Astrocyte (in vitro differentiated cells and primary cell): ENCODE results near the gene RASAL1. TPM values are rescaled to one million over a fixed set of nuclear protein-coding genes. Genes with fewer than 3 reads are reported as not detected.

Source experiments
- DNase-seq: peaks from one replicate; pipeline ENCODE4 v3.0.0-alpha.2; 2010; ENCODE audit warnings: low read depth
- FAIRE-seq: peaks from 2 replicates; lab custom pipeline; 2011; peaks lifted over from hg19 to GRCh38; lab: Jason Lieb, UNC
- H2AFZ ChIP-seq: 2 replicates; pipeline ENCODE4 v1.6.0; 2012; ENCODE audit warnings: low read depth, low read length, inconsistent platforms
- H3K27ac ChIP-seq: 2 replicates; pipeline ENCODE4 v1.5.1; 2011; ENCODE audit warnings: low read depth, low read length, inconsistent platforms
- H3K27me3 ChIP-seq: 2 replicates; pipeline ENCODE4 v1.6.0; 2011; ENCODE audit warnings: low read length, inconsistent platforms; ENCODE audit not compliant: insufficient read depth
- H3K36me3 ChIP-seq: 2 replicates; pipeline ENCODE4 v1.5.1; 2011; ENCODE audit warnings: low read length, inconsistent platforms; ENCODE audit not compliant: insufficient read depth
- H3K4me1 ChIP-seq: 2 replicates; pipeline ENCODE4 v1.5.1; 2011; ENCODE audit warnings: low read length, inconsistent platforms; ENCODE audit not compliant: insufficient read depth
- H3K4me2 ChIP-seq: 2 replicates; pipeline ENCODE4 v1.6.0; 2012; ENCODE audit warnings: low read length, inconsistent platforms
- H3K4me3 ChIP-seq: 2 replicates; pipeline ENCODE4 v1.5.1; 2011; ENCODE audit warnings: low read depth, mild to moderate bottlenecking, low read length, inconsistent platforms; ENCODE audit not compliant: insufficient read depth
- H3K79me2 ChIP-seq: 2 replicates; pipeline ENCODE4 v1.6.0; 2012; ENCODE audit warnings: mild to moderate bottlenecking, low read length, inconsistent platforms; ENCODE audit not compliant: insufficient read depth
- H3K9ac ChIP-seq: 2 replicates; pipeline ENCODE4 v1.6.0; 2012; ENCODE audit warnings: mild to moderate bottlenecking, low read length, inconsistent platforms
- H3K9me3 ChIP-seq: 2 replicates; pipeline ENCODE4 v1.5.1; 2012; ENCODE audit warnings: low read depth, mild to moderate bottlenecking, low read length, inconsistent platforms; ENCODE audit not compliant: insufficient read depth
- H4K20me1 ChIP-seq: 2 replicates; pipeline ENCODE4 v1.6.0; 2012; ENCODE audit warnings: low read length, inconsistent platforms; ENCODE audit not compliant: insufficient read depth
- H3K27ac Mint-ChIP-seq: one replicate; pipeline ENCODE4 v1.8.0; 2021; ENCODE audit warnings: mild to moderate bottlenecking, mixed read lengths; ENCODE audit not compliant: unreplicated experiment
- H3K27me3 Mint-ChIP-seq: one replicate; pipeline ENCODE4 v1.8.0; 2021; ENCODE audit warnings: low read depth, mixed read lengths; ENCODE audit not compliant: unreplicated experiment
- H3K36me3 Mint-ChIP-seq: one replicate; pipeline ENCODE4 v1.8.0; 2021; ENCODE audit warnings: low read depth, mixed read lengths; ENCODE audit not compliant: unreplicated experiment
- H3K4me1 Mint-ChIP-seq: one replicate; pipeline ENCODE4 v1.8.0; 2021; ENCODE audit warnings: low read depth, mixed read lengths; ENCODE audit not compliant: unreplicated experiment
- H3K4me3 Mint-ChIP-seq: one replicate; pipeline ENCODE4 v1.8.0; 2021; ENCODE audit warnings: mild to moderate bottlenecking, moderate library complexity, mixed read lengths; ENCODE audit not compliant: unreplicated experiment
- H3K9me3 Mint-ChIP-seq: one replicate; pipeline ENCODE4 v1.8.0; 2021; ENCODE audit warnings: mild to moderate bottlenecking, mixed read lengths; ENCODE audit not compliant: unreplicated experiment
- CTCF ChIP-seq: IDR thresholded peaks from 2 replicates; pipeline ENCODE4 v1.5.1; 2011; ENCODE audit warnings: low read depth, mild to moderate bottlenecking, inconsistent platforms, low read length, moderate library complexity; ENCODE audit not compliant: insufficient read depth
- EZH2 ChIP-seq: IDR thresholded peaks from 2 replicates; pipeline ENCODE4 v1.6.1; 2012; ENCODE audit warnings: mild to moderate bottlenecking, low read length, inconsistent platforms; ENCODE audit not compliant: insufficient read depth
- total RNA-seq: library from RNA; stranded (reverse); gene quantifications from 2 replicates; pipeline ENCODE4 v1.2.1, GENCODE V29; 2021

Gene RASAL1
- total RNA-seq, 1 donor from 2014 or later, result 0.48 TPM

DNA sequence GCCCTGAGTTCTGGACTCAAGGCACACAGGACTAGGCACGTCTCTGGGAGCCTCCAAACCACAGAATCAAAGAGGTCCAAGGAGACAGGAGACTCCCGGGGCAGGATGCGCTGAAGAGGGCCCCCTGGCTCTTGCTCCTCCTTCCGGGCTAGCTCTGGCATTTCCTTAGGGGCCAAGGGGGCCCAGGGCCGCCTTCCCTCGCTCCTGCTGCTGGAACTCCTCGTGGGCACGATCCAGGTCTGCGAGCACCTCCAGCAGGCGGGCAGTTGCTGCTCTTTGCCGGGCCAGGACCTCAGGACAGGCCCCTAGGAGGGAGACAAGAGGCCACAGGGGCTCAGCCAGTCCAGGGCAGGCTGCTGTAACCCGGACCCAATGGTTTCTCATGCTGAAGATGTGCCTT is 35.8 kb downstream of the RASAL1 start:
- H3K27ac ChIP-seq, result no peak overlapping the region
- no peak overlapping the region for H3K27ac Mint-ChIP-seq
- no peak overlapping the region for H2AFZ ChIP-seq
- no peaks in the 10 kb centered on the region for H3K9me3 Mint-ChIP-seq
- no peak overlapping the region for H3K4me3 Mint-ChIP-seq
- FAIRE-seq (no peak), DNase-seq (no peak)
- no peak overlapping the region for H3K4me2 ChIP-seq
- peaks cover 2% of the 10 kb centered on the region for H3K4me1 Mint-ChIP-seq
- H3K79me2 ChIP-seq, result no peaks in the 10 kb centered on the region
- H3K9ac ChIP-seq, result no peak overlapping the region
- H3K27me3 Mint-ChIP-seq, result peaks cover 45% of the 10 kb centered on the region
- no peaks in the 10 kb centered on the region for H3K27me3 ChIP-seq
- H3K36me3 ChIP-seq, result no peaks in the 10 kb centered on the region
- H3K9me3 ChIP-seq, result no peaks in the 10 kb centered on the region
- no peak overlapping the region for H3K4me3 ChIP-seq
- no peaks in the 10 kb centered on the region for H4K20me1 ChIP-seq
- TF ChIP-seq EZH2 (no peak), CTCF (no peak)
- H3K4me1 ChIP-seq, result peaks cover 5% of the 10 kb centered on the region
- peaks cover 5% of the 10 kb centered on the region for H3K36me3 Mint-ChIP-seq

- Histone ChIP-seq H3K4me3 (no peak overlapping the region), H3K27me3 (no peaks in the 10 kb centered on the region), H3K9me3 (no peaks in the 10 kb centered on the region), H4K20me1 (no peaks in the 10 kb centered on the region), H3K36me3 (no peaks in the 10 kb centered on the region), H3K4me2 (no peak overlapping the region), H3K9ac (no peak overlapping the region), H3K79me2 (no peaks in the 10 kb centered on the region), H3K4me1 (peaks cover 5% of the 10 kb centered on the region), H2AFZ (no peak overlapping the region), H3K27ac (no peak overlapping the region)
- FAIRE-seq (no peak), DNase-seq (no peak)
- H3K27me3 Mint-ChIP-seq, result peaks cover 41% of the 10 kb centered on the region
- no peaks in the 10 kb centered on the region for H3K9me3 Mint-ChIP-seq
- no peak overlapping the region for H3K27ac Mint-ChIP-seq
- H3K4me3 Mint-ChIP-seq, result no peak overlapping the region
- TF ChIP-seq CTCF (no peak), EZH2 (no peak)
- H3K36me3 Mint-ChIP-seq, result peaks cover 5% of the 10 kb centered on the region
- peaks cover 2% of the 10 kb centered on the region for H3K4me1 Mint-ChIP-seq
These were observed 36.2 kb downstream of the RASAL1 start for GRCh38 chr12:113099364-113099763.

DNA sequence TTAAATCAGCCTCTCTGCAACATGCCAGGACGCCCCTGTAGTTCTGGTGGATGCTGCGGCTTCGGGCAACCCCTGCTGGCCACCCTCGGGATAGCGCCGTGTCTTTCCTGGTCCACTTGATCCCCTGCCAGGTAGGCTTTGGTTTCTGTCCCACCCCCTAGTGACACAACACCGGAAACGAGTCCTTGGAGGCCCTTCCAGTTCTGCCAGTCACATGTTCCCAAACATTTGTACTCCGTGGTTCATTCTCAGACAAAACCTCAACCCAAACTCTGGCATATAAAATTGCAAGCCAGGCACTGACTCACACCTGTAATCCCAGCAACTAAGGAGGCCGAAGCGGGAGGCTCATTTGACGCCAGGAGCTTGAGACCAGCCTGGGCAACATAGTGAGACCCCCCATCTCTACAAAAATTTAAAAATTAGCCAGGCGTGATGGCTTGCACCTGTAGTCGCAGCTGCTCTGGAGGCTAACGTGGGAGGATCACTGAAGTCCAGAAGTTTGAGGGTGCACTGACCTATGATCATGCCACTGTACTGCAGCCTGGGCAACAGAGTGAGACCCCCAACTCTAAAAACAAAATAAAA is 37.0 kb downstream of the RASAL1 start:
- no peak for FAIRE-seq
- H3K27me3 ChIP-seq, result no peaks in the 10 kb centered on the region
- Mint-ChIP-seq H3K4me1 (peaks cover 2% of the 10 kb centered on the region), H3K27me3 (peaks cover 44% of the 10 kb centered on the region), H3K27ac (no peak overlapping the region), H3K36me3 (peaks cover 5% of the 10 kb centered on the region), H3K4me3 (no peak overlapping the region), H3K9me3 (no peaks in the 10 kb centered on the region)
- no peak for TF ChIP-seq EZH2
- peak; percentile 81 for TF ChIP-seq CTCF
- H3K4me1 ChIP-seq, result peaks cover 5% of the 10 kb centered on the region
- no peak overlapping the region for H3K27ac ChIP-seq
- DNase-seq, result peak; percentile 83
- H3K4me3 ChIP-seq, result no peak overlapping the region
- no peaks in the 10 kb centered on the region for H3K36me3 ChIP-seq
- no peak overlapping the region for H3K9ac ChIP-seq
- no peak overlapping the region for H2AFZ ChIP-seq
- H3K9me3 ChIP-seq, result no peaks in the 10 kb centered on the region
- H4K20me1 ChIP-seq, result no peaks in the 10 kb centered on the region
- H3K4me2 ChIP-seq, result peak overlapping the region; percentile 29
- H3K79me2 ChIP-seq, result no peaks in the 10 kb centered on the region
